ENCODE results near the gene SOX13. TPM values are rescaled to one million over a fixed set of nuclear protein-coding genes. Genes with fewer than 3 reads are reported as not detected.
A peak's percentile ranks its signal among the peaks of the same experiment; 100 is the strongest.

Gene SOX13
- total and polyA plus RNA-seq, 9 of the 15 experiments (the other 6 are each of a cell fraction or from before 2014, with no cell fraction given), result 0.03 to 0.35 (median 0.06) TPM; not detected in 5

- TF ChIP-seq CUX1 (CRISPR knock-in tag; IDR thresholded peaks at IDR 0.05) (peak; percentile 94; the same call in 1 of the 2 replicates), HLTF (IDR thresholded peaks at IDR 0.05) (no peak), ELK3 (CRISPR knock-in tag; IDR thresholded peaks at IDR 0.05) (peak; percentile 91), PURB (CRISPR knock-in tag; IDR thresholded peaks at IDR 0.05; ENCODE audit: low read depth) (no peak), ZNF785 (CRISPR knock-in tag; IDR thresholded peaks at IDR 0.05) (0 out of 2 replicates have a peak, but pooled peaks have one; percentile 10), HEY1 (CRISPR knock-in tag; IDR thresholded peaks at IDR 0.05; ENCODE audit: borderline replicate concordance) (0 out of 2 replicates have a peak, but pooled peaks have one; percentile 68), MTA2 (IDR thresholded peaks at IDR 0.05; ENCODE audit: low read depth) (no peak), FOXM1 (IDR thresholded peaks at IDR 0.05; ENCODE audit: low read depth) (no peak), FOXM1 (CRISPR knock-in tag; IDR thresholded peaks at IDR 0.05; ENCODE audit: low read depth) (no peak), KDM1A (IDR thresholded peaks at IDR 0.05) (no peak), E4F1 (CRISPR knock-in tag; IDR thresholded peaks at IDR 0.05; ENCODE audit: borderline replicate concordance) (no peak), NFXL1 (CRISPR knock-in tag; IDR thresholded peaks at IDR 0.05) (peak; percentile 70; the same call in 1 of the 2 replicates), ADNP (tag; IDR thresholded peaks at IDR 0.05) (no peak), ZNF232 (CRISPR knock-in tag; IDR thresholded peaks at IDR 0.05) (no peak), MXI1 (IDR thresholded peaks at IDR 0.05; ENCODE audit: low read depth, low read length) (no peak), PHF21A (IDR thresholded peaks at IDR 0.05; ENCODE audit: borderline replicate concordance, low read depth) (no peak)
Measured at GRCh38 chr1:204171751-204172178, 98.8 kb downstream of the SOX13 start (continued).
